HG03520 (cell line): ENCODE measurements around the gene TAF9.
"Not testable (repeated sequence)": the region's sequence is repeated elsewhere in the genome, so short reads cannot be mapped to it uniquely, and the experiment has no call there.

Source experiments
- ATAC-seq: cut with Tn5 transposase; IDR thresholded peaks from one replicate; pipeline ENCODE4 v1.9.1; 2021; ENCODE audit warnings: mild to moderate bottlenecking, moderate library complexity; ENCODE audit not compliant: unreplicated experiment

The TAF9 gene, protein sequence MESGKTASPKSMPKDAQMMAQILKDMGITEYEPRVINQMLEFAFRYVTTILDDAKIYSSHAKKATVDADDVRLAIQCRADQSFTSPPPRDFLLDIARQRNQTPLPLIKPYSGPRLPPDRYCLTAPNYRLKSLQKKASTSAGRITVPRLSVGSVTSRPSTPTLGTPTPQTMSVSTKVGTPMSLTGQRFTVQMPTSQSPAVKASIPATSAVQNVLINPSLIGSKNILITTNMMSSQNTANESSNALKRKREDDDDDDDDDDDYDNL

DNA sequence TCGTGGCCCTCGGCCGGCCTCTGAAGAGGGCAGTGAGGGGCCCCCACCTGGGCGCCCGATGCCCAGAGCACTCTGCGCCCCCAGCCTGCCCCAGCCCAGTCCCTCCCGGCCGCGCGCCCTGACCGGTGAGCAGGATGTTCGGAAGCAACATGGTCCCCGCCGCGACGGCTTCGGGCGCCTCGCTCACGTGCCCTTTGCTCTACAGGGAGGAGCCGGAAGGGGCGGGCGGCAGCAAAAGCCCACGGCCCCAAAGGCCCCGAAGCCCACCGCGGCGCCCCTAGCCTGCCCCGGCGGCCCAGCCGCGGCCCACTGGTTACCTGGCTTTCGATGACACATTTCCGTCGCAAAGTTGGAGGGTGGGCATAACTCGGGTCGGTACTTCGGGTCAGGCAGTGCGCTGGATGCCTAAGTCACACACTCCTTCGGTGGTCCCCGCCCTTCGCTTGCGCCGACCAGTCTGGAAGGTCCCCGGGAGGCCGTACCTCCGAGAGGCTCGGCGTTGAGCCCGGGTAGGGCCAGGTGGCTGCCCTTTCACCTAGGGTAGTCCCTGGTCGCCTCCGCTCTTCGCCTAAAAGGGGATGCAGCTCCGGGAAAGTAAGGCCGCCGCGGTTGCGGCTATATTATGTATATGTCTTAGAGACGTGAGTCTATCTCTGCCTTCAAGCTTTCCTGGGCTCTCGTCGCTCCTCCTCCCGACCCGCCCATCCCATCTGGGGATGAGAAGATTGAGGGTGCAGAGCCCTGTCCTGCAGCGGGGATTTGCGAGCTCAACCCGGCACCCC, at the start of gene TAF9, which contains the start of the genes AK6 and RAD17:
Gene TAF9, minus strand, starts transcription at position 181 of the 782 bp plus-strand sequence. CDS start 3,783 bp downstream, outside the sequence.
Gene AK6, minus strand, starts transcription at position 181 of the 782 bp plus-strand sequence. Its CDS starts 30 bp downstream, at position 151.
Gene RAD17, plus strand, starts transcription at position 479 of the 782 bp plus-strand sequence. CDS start 2,391 bp downstream, outside the sequence.
- ATAC-seq, result peak; percentile 87

GRCh38 chr5:69418554-69418953, 49.2 kb upstream of the TAF9 start:
- ATAC-seq, result no peak

- ATAC-seq, result no peak
Observed at GRCh38 chr5:69416699-69417098, 47.4 kb upstream of the TAF9 start.

- ATAC-seq, result no peak
Observed at GRCh38 chr5:69416180-69416579, 46.9 kb upstream of the TAF9 start.

DNA sequence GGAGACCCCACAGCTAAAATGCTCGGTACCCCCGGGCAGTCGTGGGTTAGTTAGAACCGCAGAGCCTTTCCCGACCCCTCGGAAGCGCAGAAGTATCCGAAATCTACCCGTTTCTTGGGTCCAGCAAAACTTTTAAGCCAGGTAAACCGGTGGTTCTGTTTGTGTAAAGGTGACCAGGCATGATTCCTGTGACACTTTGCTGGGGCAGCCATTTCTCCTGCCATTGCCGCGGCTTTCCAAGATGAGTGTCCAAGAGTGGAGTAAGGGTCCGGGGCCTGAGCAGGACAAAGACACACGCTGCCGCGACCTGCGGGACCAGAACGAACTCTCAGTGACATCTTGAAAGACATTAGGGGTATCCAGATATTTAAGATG, 46.3 kb upstream of the TAF9 start:
- no peak for ATAC-seq

- no peak for ATAC-seq
Observed at GRCh38 chr5:69414885-69415583, 45.7 kb upstream of the TAF9 start, which contains the start of gene MARVELD2. TSS of gene MARVELD2 (plus strand) at chr5:69415116. CDS start at chr5:69419386, 4,270 bp downstream.

- ATAC-seq, result no peak
Observed at GRCh38 chr5:69404659-69405330, 35.5 kb upstream of the TAF9 start.

GRCh38 chr5:69378376-69378775, 9.1 kb upstream of the TAF9 start:
- no peak for ATAC-seq

DNA sequence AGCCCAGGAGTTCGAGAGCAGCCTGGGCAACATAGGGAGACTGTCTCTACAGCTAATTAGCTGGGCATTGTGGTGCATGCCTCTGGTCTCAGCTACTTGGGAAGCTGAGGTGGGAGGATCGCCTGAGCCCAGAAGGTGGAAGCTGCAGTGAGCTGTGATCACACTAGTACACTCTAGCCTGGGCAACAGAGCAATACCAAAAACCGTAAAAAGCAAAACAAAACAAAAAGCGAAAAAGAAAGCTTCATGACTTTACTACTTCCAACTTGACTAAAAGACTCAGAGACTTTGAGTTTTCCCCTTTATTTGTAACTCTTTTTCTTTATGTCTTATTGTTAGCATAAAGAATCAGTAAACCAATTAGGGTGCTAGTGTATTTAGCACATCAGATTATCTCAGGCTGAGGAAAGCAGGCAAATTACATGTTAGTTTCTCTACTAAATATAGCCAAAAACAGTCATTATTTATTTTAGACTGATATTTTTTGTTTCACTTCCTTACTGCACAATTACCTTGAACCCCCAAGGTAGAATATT, 5.7 kb upstream of the TAF9 start:
- ATAC-seq, result peak; percentile 62

GRCh38 chr5:69372394-69372793, 3.1 kb upstream of the TAF9 start:
- ATAC-seq, result no peak

DNA sequence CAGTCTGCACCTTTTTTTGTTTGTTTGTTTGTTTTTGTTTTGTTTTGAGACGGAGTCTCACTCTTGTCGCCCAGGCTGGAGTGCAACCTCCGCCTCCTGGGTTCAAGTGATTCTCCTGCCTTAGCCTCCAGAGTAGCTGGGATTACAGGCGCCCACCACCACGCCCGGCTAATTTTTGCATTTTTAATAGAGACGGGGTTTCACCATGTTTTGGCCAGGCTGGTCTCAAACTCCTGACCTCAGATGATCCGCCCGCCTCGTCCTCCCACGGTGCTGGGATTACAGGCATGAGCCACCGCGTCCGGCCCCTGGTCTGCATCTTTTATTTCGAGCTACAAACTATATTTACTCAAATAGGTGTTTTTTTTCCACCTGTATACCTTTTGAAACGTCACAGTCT, 1.0 kb upstream of the TAF9 start:
- not testable (repeated sequence) for ATAC-seq

DNA sequence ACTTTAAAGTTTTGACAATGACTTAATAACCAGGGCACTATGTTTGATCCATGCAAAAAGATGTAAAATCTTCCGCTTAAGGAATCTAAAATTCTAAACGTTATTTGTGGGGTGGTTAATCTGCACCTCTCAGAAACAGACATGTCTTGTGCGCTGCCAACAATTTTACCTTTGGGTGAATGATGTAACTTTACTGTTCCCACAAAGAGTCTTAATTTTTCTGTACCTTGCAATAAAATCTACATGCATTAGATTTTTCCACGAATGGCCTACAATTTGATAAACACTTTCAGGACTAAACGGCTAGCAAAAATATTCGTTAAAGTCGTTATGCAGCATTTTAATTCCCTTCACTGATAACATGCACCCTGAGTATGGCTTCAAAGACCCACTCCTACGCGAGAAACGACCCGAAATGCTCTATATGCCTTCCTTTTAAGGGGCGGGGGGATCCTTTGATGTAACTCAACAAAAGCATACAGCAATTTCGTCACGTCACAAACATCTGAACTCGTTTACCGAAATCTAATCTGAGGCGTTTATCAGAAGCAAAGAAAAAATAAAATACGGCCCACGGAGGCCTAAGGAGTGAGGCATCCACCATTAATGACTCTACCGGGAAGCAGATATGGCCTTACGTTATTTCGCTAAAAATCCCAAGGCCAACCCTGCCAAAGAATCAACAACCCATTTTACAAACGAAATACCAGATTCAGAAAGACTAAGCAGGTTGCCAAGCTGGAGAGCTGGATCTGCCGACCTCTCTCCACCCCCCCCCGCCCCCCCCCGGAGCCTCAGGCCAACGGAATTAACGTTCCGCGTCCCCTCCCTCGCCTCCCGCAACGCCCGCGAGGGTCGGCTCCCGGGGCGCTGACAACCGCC, 621 bp downstream of the TAF9 start:
- ATAC-seq, result no peak

DNA sequence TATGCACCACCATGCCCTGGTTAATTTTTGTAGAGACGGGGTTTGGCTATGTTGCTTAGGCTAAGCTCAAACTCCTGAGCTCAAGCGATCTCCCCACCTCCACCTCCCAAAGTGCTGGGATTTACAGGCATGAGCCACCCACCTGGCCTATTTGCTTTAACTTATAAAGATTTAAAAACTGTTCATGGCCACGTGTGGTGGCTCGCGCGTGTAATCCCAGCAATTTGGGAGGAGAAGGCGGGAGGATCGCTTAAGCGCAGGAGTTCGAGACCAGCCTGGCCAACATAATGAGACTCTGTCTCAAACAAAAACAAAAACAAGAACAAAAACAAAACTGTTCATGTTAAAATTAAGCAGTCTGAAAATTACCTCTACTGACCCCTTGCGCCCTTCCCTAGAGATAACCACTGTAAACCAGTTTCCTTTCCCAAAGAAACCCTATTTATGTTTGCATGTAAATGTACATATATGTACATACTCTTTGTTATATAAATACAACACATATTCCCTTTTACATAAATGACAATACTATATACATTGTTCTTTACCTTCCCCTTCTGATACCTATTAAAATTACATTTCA, 1.5 kb downstream of the TAF9 start:
- no peak for ATAC-seq

GRCh38 chr5:69364850-69365249, 4.5 kb downstream of the TAF9 start:
- no peak for ATAC-seq

- ATAC-seq, result no peak
Observed at GRCh38 chr5:69364414-69364813, 4.9 kb downstream of the TAF9 start.

DNA sequence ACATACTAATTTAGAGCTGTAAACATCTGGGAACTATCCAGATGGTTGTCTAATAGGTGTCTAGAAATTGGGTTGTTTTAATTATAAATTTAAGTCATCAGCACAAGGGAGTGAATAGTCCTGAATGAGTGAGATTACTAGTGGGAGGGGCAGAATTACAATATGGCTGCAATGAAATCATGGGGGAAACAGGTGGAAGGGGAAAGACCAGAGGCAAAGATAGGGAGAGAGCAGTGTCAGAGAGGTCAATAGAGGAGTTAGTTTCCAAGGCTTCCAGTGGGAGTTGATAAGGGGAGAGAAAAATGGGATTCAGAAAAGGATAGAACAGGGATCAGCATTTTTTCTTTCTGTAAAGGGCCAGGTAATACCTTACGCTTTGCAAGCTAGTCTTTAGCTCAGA, 8.9 kb downstream of the TAF9 start:
- ATAC-seq, result no peak

- ATAC-seq, result no peak
Observed at GRCh38 chr5:69359699-69360098, 9.6 kb downstream of the TAF9 start.

DNA sequence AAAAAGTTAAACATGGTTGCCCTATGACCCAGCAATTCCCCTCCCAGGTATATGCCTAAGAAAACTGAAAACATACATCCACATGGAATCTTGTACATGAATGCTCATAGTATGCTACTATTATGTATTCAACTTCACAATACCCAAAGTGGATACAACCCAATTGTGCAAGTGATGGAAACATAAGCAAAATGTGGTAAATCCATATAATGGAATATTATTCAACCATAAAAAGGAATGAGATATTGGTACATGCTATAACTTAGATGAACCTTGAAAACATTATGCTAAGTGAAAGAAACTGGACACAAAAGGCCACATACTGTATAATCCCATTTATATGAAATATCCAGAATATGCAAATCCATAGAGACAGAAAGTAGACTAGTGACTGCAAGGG, 18.7 kb downstream of the TAF9 start:
- no peak for ATAC-seq

- no peak for ATAC-seq
Observed at GRCh38 chr5:69343083-69343482, 26.2 kb downstream of the TAF9 start.
